Sigmoid colon (tissue), 7 donors: ENCODE measurements around the gene OR6T1. TPM values are rescaled to one million over a fixed set of nuclear protein-coding genes. Genes with fewer than 3 reads are reported as not detected.

Experiments
- DNase-seq: peaks from one replicate; pipeline ENCODE4 v3.0.0-alpha.2; 2019
- H3K27ac ChIP-seq, 4 donors: fragments of 200-600 bp; sonication (generic); one replicate each; pipeline ENCODE4 v1.5.1; 2016 to 2019; ENCODE audit warnings: mild to moderate bottlenecking in 1 of 4
- H3K27me3 ChIP-seq, 3 donors: fragments of 200-600 bp; sonication (generic); one replicate each; pipeline ENCODE4 v1.5.1; 2019; ENCODE audit warnings: mild to moderate bottlenecking in 1 of 3
- H3K36me3 ChIP-seq, 4 donors: fragments of 200-600 bp; sonication (generic); one replicate each; pipeline ENCODE4 v1.5.1; 2016 to 2019
- H3K4me1 ChIP-seq, 4 donors: fragments of 200-600 bp; sonication (generic); one replicate each; pipeline ENCODE4 v1.5.1; 2017 to 2019
- H3K4me3 ChIP-seq, 4 donors: fragments of 200-600 bp; sonication (generic); one replicate each; pipeline ENCODE4 v1.5.1; 2017 to 2019; ENCODE audit warnings: mild to moderate bottlenecking in 2 of 4, moderate library complexity in 1 of 4
- H3K9me3 ChIP-seq, 4 donors: fragments of 200-600 bp in 3 of 4; sonication (generic) in 3 of 4; one replicate each; pipeline versions ENCODE4 v1.5.1 to v1.6.1; 2013 to 2019
- CTCF ChIP-seq, 4 experiments: fragments of 450-650 bp in 3 of 4; fragments of 200-600 bp in 1 of 4; IDR thresholded peaks; one replicate each; pipeline ENCODE4 v1.5.1; 2016 to 2019; ENCODE audit warnings: antibody characterized with exemption in 4 of 4, mild to moderate bottlenecking in 3 of 4, moderate library complexity in 2 of 4
- EP300 ChIP-seq, 4 donors: sonication (generic); formaldehyde crosslinking; IDR thresholded peaks; one replicate each; pipeline ENCODE4 v1.6.1; 2017; ENCODE audit warnings: antibody characterized with exemption in 4 of 4
- POLR2A ChIP-seq, 2 donors: fragments of 450-650 bp; IDR thresholded peaks; one replicate each; pipeline ENCODE4 v1.6.1; 2016; ENCODE audit warnings: antibody characterized with exemption in 2 of 2, mild to moderate bottlenecking in 2 of 2, moderate library complexity in 2 of 2
- POLR2AphosphoS5 ChIP-seq, 4 donors: sonication (generic); formaldehyde crosslinking; IDR thresholded peaks; one replicate each; pipeline ENCODE4 v1.6.1; 2017; ENCODE audit warnings: antibody characterized with exemption in 4 of 4
- WGBS, 2 donors: extraction: QIAGEN DNeasy Blood & Tissue Kit; methylation state at CpG; one replicate each; pipeline ENCODE4 v1.1.7; 2013; 5-methylcytosine and 5-hydroxymethylcytosine counted together
- intact Hi-C: fragments of 100-400 bp; cut with DNase I; formaldehyde crosslinking; loops from one replicate; pipeline ENCODE4 v1.15.1; 2023
- polyA plus RNA-seq, 3 donors: library from polyadenylated mRNA; stranded (reverse); fragments of 200-250 nt; gene quantifications; one replicate each; pipeline ENCODE4 v1.2.3, GENCODE V29; 2013
- total RNA-seq, 4 donors: library from RNA; depleted of rRNA; stranded (reverse); fragments of >200 nt; gene quantifications; one replicate each; pipeline ENCODE4 v1.1.0, GENCODE V29; 2016
- donor health status: healthy with polysubstance abuse.
- donor health status: Bipolar disorder and iron deficiency.
- donor health status: healthy.

Gene OR6T1
- not detected for total RNA-seq
- polyA plus RNA-seq, result not detected

- H3K27ac ChIP-seq, result no peak within 1 kb of the TSS
- no peaks in the 10 kb centered on the region for H3K4me1 ChIP-seq
- no peaks in the 10 kb centered on the region for H3K27me3 ChIP-seq
- H3K9me3 ChIP-seq, result no peaks in the 10 kb centered on the region
- no peak within 1 kb of the TSS for H3K4me3 ChIP-seq
- no peaks in the 10 kb centered on the region for H3K36me3 ChIP-seq
- intact Hi-C loops, result no loop called here
- DNase-seq, result no peak
- WGBS, 2 donors, result 92% methylated on average over 3 of the region's 3 CpGs
- no peak for TF ChIP-seq POLR2AphosphoS5 (IDR thresholded peaks at IDR 0.05)
- no peak for TF ChIP-seq EP300 (IDR thresholded peaks at IDR 0.05)
- TF ChIP-seq POLR2A (IDR thresholded peaks at IDR 0.05), result no peak
- TF ChIP-seq CTCF (IDR thresholded peaks at IDR 0.05), result no peak
Measured at GRCh38 chr11:123943738-123944137, at the start of gene OR6T1. Gene OR6T1 (minus strand): TSS chr11:123943838. CDS start chr11:123943838, 0 bp downstream.

DNA sequence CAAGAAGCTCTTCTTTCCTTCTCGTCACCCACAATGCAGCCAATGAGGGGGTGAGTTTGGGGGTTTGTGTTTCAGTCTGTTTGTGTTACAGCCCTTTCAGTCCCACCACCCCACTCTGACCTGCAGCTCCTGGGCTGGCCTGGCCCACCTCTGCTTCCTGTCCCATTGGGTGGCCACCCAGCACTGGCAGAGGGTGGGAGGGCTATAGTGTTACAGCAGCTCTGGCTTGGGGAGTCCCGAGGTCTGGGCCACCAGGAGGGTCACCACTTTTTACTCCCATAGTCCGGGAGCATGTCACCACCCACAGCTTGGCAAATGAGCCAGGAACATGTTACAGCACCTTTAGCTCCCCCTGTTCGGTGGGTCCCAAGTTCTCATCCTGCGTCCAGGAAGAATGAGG lies 35.7 kb upstream of the OR6T1 start:
- Histone ChIP-seq H3K4me1 (no peaks in the 10 kb centered on the region), H3K9me3 (no peaks in the 10 kb centered on the region), H3K4me3 (no peak overlapping the region), H3K27me3 (no peaks in the 10 kb centered on the region), H3K36me3 (no peaks in the 10 kb centered on the region), H3K27ac (no peak overlapping the region)
- 84 to 87% methylated on average over 5 of the region's 5 CpGs for WGBS, 2 donors
- TF ChIP-seq POLR2AphosphoS5 (IDR thresholded peaks at IDR 0.05), result no peak
- no peak for DNase-seq
- intact Hi-C loops, result no loop called here

- H3K27ac ChIP-seq, result no peak within 1 kb of the TSS
- TF ChIP-seq EP300 (IDR thresholded peaks at IDR 0.05) (no peak), CTCF (IDR thresholded peaks at IDR 0.05) (no peak), POLR2A (IDR thresholded peaks at IDR 0.05) (no peak), POLR2AphosphoS5 (IDR thresholded peaks at IDR 0.05) (no peak)
- no peaks in the 10 kb centered on the region for H3K27me3 ChIP-seq
- intact Hi-C loops, result no loop called here
- no peaks in the 10 kb centered on the region for H3K36me3 ChIP-seq
- H3K9me3 ChIP-seq, result no peaks in the 10 kb centered on the region
- H3K4me1 ChIP-seq, result no peaks in the 10 kb centered on the region
- H3K4me3 ChIP-seq, result no peak within 1 kb of the TSS
- no peak for DNase-seq
Measured at GRCh38 chr11:123977731-123978347, 34.2 kb upstream of the OR6T1 start, which contains the start of gene OR10S1. Gene OR10S1 (minus strand): TSS chr11:123977781. CDS start chr11:123977664, 117 bp downstream.

DNA sequence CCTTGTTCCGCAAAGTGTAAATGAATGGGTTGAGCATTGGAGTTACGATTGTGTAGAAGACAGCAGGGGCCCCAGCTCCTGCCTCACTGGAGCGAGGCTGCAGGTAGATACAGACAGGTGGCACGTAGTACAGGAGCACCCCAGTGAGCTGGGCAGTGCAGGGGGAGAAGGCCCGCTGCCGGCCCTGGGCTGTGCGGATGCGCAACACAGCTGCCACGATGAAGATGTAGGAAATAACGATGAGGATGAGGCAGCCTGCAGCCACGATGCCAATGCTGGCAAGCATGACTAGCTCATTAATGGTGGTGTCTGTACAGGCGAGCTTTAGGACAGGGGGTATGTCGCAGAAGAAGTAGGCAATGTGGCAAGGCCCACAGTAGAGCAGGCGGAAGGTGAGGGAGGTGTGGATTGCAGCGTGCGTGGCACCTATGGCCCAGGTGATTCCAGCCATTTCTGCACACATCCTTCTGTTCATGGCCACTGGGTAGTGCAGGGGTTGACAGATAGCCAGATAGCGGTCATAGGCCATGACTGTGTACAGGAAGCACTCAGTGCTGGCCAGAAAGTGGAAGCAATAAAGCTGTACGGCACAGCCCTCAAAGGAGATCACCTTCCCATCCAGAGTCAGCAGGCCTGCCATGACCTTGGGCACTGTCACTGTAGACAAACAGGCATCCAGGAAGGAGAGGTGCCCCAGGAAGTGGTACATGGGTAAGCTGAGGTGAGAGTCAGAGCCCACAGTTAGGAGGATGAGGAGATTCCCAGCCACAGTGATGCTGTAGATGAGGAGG lies 33.3 kb upstream of the OR6T1 start:
- 89 to 90% methylated on average over 18 of the region's 18 CpGs for WGBS, 2 donors
- intact Hi-C loops, result no loop called here
- no peak for DNase-seq

More for the DNA sequence above, 33.3 kb upstream of the OR6T1 start:
- H3K36me3 ChIP-seq, result no peaks in the 10 kb centered on the region
- no peak overlapping the region for H3K4me3 ChIP-seq
- TF ChIP-seq POLR2AphosphoS5 (IDR thresholded peaks at IDR 0.05) (no peak), POLR2A (IDR thresholded peaks at IDR 0.05) (no peak), EP300 (IDR thresholded peaks at IDR 0.05) (no peak), CTCF (IDR thresholded peaks at IDR 0.05) (no peak)
- no peaks in the 10 kb centered on the region for H3K9me3 ChIP-seq
- no peaks in the 10 kb centered on the region for H3K4me1 ChIP-seq
- no peak overlapping the region for H3K27ac ChIP-seq
- H3K27me3 ChIP-seq, result no peaks in the 10 kb centered on the region
